ENCODE results near the gene MAML3.
"Not testable (repeated sequence)": the region's sequence is repeated elsewhere in the genome, so short reads cannot be mapped to it uniquely, and the experiment has no call there.

The MAML3 gene

DNA sequence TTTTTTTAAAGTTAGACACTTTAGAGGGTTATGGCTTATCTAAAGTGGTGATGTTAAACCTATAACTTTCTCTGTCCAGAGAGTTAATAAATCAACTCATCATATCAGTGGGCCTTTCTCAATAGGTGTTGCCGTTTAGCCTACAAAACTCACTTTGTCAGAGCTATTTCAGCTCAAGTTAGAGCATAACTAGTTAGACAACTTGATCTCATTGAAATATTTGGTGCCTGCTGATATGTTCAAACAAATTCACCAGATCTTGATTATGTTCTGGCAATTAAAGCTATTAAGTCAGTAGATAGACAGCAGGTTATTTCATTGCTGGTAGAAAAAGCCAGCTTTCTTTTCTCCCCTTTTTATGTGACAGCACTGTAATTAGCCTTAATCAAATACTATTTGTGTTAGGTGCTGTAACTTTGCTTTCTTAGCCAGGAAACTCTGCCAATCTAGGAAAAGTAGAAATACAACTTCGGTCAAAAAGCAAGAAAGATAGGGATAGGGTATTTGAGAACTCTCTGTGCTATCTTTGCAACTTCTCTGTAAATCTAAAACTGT is 191.8 kb downstream of the MAML3 start:
- no peak for DNase-seq (ENCODE audit: low read depth, low spot score)

DNA sequence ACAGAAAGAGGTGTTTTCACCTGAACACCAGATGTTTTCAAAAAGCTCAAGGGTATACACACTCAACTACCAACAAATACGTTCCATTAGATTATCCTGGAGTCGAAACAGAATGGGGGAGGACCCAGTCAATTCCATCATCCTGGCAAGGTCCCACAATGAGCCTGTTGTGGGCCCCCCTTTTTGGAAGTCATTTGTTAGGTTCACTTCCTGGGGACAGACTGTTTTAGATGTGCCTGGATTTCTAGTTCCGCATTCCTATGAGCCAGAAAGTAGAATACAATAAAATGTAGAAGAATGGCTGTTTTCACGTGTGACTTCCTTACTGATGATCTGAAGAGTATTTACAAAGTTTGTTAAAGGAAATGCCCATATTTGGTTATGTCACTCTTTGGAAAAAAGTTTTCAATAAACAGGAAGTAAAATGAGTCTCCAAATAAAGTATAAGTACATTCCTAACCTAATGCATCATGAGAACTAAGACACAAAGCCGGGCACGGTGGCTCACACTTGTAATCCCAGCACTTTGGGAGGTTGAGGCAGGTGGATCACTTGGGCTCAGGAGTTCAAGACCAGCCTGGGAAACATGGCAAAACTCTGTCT is 192.5 kb downstream of the MAML3 start:
- no peak for DNase-seq (ENCODE audit: low read depth, low spot score)

DNA sequence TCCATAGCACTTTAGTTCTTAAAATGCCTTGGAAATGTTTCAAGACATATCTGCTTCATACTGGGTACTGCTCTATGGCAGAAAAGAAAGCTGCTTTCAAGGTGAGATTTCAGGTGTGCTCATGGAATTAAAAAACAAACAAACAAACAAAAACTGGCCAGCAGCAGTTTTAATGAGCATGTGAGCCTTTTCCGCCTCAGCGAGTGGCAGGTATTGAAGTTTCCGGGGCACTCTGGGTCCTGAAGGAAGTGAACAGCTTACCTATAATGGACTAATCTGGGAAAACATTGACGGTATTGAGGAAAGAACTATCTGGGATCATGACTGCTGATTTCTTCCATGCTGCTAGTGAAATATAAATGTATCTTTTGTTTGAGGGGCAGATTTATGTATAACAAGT is 194.6 kb downstream of the MAML3 start:
- no peak for DNase-seq (ENCODE audit: low read depth, low spot score)

DNA sequence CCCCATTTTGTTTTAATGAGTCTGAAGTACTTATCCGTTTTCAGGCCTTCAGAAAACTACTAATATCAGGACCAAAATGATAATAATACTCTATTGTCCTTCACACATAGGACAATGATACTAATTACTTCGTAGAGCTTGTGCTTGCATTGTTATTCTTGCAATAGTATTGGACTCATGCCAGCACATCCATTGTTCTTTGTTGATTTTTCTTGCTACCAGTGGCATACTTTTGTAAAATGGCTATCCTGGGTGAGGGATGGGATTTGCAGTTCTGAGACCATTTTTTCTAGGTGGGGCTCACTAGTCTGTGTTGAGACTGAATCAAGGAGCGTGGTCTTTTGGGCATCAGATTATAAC is 195.3 kb downstream of the MAML3 start:
- DNase-seq (ENCODE audit: low read depth, low spot score), result no peak

DNA sequence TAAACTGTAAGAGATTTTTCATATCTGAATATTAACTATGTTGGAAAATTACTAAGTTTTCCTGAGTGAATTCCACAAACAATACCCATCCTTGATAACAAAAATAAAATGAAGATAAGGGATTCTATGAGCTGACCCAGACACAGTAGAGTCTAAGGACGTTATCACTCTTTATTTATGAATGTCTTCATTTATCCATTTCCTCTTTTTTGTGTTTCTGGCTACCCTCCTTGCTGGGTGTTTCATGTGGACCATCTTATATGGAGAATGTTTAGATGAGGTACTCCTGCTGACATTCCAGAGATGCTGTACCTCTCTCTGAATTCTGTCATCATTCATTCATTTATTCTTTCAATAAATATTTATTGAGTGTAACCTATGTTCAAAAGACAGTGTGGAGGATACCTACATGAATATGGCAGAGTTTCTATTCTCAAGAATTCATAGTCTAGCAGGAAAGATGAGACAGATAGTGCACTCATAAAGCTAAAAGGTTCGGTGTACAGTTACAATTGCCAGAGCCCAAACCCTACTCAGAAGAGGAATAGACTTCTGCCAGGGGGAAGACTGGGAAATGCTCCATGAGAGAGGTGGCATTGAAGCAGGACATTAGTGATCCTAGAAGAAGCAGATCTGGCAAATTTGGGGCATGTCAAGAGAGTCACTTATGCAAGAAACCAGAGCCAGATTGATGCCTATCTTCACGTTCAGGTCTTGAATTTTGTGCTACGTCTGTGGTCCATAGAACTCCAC is 195.8 kb downstream of the MAML3 start:
- no peak for DNase-seq (ENCODE audit: low read depth, low spot score)

DNA sequence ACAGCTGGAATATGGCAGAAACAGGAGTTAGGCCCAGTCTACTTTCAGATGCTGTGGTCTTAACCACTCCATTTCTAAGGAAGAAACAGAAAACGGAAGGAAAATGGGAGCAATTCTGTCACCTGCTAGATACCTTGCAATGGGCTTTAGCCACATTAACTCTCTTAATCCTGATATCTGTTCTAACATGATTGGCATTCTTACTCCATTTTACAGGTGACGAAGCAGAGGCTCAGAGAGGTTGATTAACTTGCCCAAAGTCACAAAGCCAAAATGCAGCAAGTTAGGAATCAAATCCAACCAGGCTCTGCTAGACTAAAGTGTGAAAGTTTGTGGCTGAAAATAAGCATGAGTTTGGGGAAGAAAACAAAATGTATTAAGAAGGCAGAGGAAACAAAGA is 196.9 kb downstream of the MAML3 start:
- DNase-seq (ENCODE audit: low read depth, low spot score), result no peak

DNA sequence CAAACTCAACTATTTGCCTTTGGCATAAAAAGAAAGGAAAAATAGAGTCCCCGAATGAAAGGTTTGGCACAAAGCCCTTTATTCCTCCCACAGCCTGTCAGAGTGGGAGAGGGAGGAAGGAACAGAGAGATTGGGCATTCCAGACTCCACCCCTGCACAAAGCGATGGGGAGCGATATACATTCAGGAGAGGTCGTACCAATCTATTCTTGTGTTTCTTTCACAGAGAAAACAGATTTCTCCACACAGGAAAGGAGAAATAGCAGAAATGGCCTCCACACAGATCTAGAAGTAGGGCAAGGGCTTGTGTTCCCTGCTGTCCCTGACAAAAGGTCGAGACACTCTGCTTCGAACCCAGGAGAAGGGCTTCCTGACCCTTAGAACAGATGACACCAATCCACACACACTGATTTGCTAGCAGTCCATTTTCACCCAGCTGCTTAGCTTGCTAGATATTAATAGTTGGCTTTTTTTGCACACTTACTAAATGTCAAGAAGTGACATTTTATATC is 197.4 kb downstream of the MAML3 start:
- DNase-seq (ENCODE audit: low read depth, low spot score), result no peak

DNA sequence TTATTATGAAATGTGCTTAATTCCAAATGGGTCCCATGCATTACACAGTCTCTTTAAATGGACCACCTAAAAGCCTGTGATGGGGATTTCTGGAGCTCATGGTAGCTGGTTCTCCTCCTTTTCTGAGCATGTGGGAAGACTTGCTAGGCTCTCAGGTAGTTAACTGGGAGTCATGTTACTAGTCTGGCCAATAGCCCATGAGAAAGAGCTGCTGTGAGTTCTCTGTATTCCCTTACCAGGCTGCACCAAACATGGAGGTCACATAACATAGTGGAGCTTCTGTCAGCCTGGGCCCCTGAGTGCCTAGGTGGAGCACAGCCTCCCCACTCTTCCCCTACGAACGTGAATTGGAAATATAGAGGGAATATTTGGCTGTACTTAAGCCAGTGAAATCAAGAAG is 198.4 kb downstream of the MAML3 start:
- no peak for DNase-seq (ENCODE audit: low read depth, low spot score)

DNA sequence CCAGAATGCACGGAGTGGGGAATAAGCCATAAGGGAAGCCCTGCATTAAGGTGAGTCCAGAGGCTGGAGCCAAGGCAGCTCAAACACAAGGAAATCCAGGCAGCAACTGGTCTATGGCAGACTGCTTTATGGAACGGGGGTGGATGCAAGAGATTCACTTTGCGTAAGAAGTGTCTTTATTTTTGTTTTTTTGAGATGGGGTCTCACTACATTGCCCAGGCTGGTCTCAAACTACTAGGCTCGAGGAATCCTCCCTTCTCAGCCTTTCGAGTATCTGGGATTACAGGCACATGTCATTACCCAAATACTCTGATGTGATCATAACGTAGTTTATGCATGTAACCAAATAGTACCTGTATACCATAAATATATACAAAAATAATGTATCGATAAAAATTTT is 199.5 kb downstream of the MAML3 start:
- DNase-seq (ENCODE audit: low read depth, low spot score), result no peak

DNA sequence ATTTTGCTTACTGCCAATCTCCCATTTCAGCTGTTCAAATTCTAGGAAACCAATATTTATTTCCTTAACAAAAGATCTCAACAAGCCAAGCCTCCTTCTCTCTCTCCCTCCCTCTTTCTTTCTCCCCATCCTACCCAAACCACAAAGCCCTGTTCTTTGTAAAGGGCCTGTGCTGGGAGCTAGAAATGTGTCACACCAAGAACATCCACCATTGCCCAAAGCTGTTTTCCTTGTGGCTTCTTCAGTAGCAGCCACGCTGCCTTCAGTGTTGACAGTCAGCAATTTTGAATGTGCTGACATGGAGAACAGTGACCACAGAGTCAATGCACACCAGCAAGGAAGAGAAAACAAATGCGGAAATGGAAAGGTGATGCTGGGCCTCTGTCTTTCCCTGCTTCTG is 203.0 kb downstream of the MAML3 start:
- no peak for DNase-seq (ENCODE audit: low read depth, low spot score)

DNA sequence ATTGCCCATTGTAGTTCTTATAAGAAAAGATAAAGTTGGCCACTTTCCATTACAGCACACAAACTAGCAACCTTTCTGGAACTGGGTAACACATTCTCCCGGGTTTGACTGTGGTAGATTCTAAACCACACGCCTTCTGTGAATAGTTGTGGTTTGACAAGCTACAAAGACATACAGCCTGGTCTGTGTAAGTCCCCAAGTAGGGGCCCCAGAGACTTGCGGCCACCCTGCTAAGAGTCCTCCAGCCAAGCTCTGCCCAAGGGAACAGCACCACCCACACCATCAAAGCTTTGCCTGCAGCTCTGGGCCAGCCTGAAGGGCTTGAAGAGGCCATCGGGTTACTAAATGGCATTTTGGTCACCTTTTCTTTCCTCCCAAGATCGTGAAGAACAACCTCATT is 203.4 kb downstream of the MAML3 start:
- no peak for DNase-seq (ENCODE audit: low read depth, low spot score)

DNA sequence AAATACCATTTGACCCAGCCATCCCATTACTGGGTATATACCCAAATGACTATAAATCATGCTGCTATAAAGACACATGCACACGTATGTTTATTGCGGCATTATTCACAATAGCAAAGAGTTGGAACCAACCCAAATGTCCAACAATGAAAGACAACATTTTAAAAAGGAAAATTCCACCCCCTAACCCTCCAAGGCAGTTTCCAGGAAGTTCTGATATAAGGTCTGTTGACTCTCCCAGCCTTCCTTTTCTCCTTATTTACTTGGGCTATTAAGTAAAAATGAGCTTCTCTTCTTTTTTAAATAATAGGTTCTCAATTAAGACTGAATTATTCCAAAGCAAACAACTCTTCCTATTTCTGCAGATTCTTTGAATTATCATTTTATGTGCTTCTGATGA is 209.1 kb downstream of the MAML3 start:
- not testable (repeated sequence) for DNase-seq (ENCODE audit: low read depth, low spot score)

DNA sequence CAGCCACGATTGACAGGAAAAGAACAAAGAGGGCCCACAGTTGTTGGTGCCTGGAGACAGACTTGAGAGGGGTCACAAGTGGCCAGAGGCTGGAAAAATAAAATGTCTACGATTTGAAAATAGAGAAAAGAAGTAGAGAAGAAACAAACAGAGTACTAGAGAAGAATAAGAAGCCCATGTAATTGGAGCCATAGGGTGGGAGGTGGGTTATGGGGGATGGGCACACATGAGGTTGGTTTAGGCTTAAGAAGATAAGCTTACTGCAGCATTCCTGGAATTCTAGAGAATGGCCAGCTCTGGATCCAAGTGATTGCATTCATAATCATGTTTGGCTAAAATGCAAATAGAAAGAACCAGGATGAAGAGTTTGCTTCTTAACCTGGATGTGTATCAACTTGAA is 210.7 kb downstream of the MAML3 start:
- DNase-seq (ENCODE audit: low read depth, low spot score), result no peak

DNA sequence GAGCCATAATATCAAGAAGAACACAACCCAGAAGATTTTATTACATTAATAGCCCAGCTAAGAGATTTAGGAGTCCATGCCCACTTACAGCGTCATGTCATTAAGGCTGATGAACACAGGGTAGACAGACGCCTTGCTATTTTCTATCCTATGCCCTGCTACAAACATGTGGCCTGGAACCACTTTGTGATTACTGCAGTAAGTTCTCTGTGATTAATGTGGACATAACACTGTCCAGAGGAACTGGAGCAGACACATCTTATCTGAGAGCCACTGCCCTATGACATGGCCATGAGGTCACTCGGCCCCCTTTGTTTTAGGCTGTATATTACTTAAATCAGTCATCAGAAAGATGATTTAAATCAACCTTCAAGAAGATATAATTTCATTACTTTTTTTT is 211.7 kb downstream of the MAML3 start:
- no peak for DNase-seq (ENCODE audit: low read depth, low spot score)

DNA sequence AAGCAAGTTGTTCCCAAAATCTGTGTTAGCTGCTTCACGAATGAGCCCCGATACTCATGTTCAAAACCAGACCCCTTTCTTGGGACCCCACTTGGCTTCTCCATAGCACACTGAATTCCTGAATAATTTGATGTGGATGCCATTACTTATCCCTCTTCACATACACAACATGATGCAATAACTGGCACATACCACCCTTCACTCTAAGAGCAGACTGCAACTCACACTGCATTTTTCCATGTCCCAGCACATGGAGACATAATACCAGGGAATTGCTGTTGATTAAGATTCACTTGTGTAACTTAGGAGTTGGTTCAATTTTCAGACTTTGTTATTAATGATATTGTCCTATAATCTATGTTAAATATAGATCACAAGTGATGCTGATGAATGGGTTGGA is 213.4 kb downstream of the MAML3 start:
- DNase-seq (ENCODE audit: low read depth, low spot score), result no peak

DNA sequence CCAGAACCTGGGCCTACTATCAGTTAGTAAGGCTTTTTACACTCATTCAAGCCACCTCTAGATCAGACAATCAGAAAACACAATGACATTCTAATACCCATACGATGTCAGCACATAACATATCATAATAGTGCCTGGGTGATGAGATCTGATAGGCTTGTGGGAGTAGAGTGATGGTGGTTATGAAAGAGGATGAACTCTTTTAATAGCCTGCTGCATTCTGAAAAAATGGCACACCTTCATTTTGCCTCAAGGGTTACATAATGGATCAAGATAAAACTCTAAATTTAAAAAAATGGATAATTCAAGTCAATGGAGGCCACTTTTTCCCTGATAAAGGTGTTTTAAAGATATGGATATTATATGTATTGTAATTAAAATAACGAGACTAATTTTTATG is 215.6 kb downstream of the MAML3 start:
- no peak for DNase-seq (ENCODE audit: low read depth, low spot score)

DNA sequence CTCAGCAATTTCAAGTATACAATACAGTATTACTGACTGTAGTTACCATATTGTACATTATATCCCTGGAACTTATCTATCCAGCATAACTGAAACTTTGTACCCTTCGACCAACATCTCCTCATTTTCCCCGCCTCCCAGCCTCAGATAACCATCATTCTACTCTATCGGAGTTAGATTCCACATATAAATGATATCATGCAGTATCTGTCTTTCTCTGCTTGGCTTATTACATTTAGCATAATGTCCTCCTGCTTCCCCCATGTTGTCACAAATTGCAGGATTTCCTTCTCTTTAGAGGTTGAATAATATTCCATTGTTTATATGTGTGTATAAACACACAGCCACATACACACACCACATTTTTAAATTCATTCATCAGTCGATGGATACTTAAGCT is 218.1 kb downstream of the MAML3 start:
- DNase-seq (ENCODE audit: low read depth, low spot score), result no peak

DNA sequence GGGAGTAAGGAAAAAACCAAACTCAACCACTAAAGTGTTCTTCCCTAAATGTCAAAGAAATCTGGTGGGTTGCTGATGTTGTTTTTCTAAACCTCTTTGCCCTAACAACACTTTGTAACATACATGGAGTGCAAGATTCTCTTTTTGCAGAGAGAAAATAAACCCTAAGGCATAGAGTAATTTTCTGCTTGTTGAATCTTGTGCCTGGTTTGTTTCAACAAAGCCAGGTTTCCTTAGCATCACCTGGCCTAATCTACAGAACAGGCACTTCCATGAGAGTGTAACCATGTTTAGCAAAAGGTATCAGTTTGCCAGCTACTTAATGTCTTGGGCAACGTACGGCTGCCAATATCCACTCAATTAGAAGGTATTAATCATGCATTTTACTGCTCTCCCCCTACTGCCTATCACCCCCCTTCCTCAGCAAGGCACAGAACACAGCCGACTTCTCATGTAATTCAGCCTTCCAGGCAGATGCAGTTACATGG is 219.2 kb downstream of the MAML3 start:
- DNase-seq (ENCODE audit: low read depth, low spot score), result no peak

DNA sequence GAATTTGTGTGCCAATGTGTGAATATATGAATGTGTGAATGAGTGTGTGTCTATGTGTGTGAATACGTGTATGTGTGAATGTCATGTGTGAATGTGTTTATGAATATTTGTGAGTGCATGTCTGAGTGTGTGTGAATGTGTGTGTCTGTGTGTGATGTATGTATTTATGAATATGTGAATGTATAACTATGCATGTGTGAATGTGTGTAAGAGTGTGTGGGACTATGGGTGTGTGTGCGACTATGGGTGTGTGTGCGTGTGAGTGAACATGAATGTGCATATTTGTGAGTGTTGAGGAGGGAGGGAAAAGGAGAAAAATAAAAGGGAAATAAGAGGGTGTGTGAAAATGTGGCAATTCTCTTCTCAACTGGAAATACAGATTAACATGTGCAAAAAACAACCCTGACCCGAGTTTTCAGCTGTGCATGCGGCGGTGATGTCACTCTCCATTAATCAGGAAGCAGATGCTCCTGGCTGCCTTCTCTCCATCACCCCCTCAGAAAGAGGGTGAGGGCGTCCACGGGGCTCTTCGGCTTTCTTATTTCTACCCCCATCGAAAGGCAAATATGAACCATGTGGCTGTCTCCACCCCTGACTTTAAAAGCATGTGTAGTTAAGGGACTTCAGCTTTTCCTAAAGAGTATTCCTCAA is 219.8 kb downstream of the MAML3 start:
- no peak for DNase-seq (ENCODE audit: low read depth, low spot score)

DNA sequence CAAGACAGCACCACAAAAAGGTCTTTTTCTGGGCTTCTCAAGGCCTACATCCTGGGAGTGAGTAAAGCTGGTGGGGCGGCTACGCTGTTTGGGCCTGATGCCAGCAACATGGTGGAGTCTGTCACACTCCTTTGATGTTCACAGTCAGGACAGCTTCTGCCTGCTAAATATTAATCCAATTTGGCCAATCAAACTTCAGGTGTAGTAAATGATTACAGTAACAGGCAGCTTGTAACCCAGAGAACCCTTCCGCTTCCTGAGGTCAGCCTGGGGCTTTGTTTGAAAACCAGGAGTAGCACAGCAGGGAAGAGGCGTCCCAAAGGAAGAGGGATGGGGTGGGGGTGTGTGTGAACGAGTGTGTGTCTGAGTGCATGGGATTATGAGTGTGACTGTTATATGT is 220.4 kb downstream of the MAML3 start:
- DNase-seq (ENCODE audit: low read depth, low spot score), result no peak

DNA sequence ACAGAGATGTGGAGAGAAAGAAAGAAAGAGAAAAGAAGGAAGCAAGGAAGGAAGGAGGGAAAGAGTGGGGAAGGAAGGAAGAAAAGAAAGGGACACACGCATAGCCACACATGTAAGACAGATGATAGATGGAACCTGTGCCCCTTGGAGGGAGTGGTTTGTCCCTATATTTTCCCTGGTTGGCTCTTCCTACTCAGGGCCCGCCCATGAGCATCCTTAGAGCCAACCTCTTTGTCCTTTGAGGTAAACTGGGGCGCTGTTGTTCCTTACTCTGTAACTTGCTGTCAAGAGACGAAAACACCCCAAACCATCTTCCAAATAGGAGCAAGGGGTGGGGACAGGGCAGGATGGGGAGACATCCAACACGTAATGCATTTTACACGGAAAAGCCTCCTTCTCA is 220.9 kb downstream of the MAML3 start:
- no peak for DNase-seq (ENCODE audit: low read depth, low spot score)

DNA sequence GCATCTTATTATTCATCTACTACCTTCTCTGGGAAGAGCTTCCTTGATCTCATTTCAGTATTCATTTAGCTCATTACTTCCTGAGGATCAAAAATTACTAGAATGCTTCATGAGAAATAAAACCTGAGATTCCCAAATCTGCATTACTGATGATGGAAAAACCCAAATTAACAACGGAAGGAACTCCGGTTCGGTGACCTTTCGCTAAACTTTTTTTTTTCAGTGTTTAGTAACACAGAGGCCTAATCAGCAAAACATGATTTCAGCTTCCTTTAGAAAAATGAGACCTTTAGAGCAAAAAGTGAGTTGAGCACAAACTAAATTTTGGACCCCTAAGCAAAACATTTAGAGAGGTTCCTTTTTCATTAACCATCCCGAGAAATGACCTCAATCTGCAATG is 229.2 kb downstream of the MAML3 start:
- no peak for DNase-seq (ENCODE audit: low read depth, low spot score)

Data from activated CD4-positive, CD25-positive, alpha-beta regulatory T cell treated with anti-CD3 and anti-CD28 coated beads, Interleukin-2, amount 50 U/mL, for 16 hours (primary cell).